Measurements from ENCODE around the gene DLX2.
"Not testable (repeated sequence)": the region's sequence is repeated elsewhere in the genome, so short reads cannot be mapped to it uniquely, and the experiment has no call there.

The DLX2 gene

GRCh38 chr2:172082105-172082943 is 20.4 kb downstream of the DLX2 start:
- DNase-seq, result peak; percentile 1

- DNase-seq, result no peak
Observed at GRCh38 chr2:172081221-172082022, 21.3 kb downstream of the DLX2 start.

GRCh38 chr2:172080641-172081220 is 22.0 kb downstream of the DLX2 start:
- no peak for DNase-seq

- DNase-seq, result no peak
Observed at GRCh38 chr2:172079838-172080640, 22.7 kb downstream of the DLX2 start.

GRCh38 chr2:172079416-172079815 is 23.3 kb downstream of the DLX2 start:
- no peak for DNase-seq

GRCh38 chr2:172074254-172074653 is 28.4 kb downstream of the DLX2 start:
- no peak for DNase-seq

- no peak for DNase-seq
Observed at GRCh38 chr2:172073518-172073917, 29.2 kb downstream of the DLX2 start.

GRCh38 chr2:172072706-172073105 is 30.0 kb downstream of the DLX2 start:
- DNase-seq, result no peak

GRCh38 chr2:172072303-172072702 is 30.4 kb downstream of the DLX2 start:
- DNase-seq, result no peak

- DNase-seq, result no peak
Observed at GRCh38 chr2:172070936-172071335, 31.8 kb downstream of the DLX2 start.

- DNase-seq, result not testable (repeated sequence)
Observed at GRCh38 chr2:172067905-172068304, 34.8 kb downstream of the DLX2 start.

GRCh38 chr2:172066394-172066886 is 36.3 kb downstream of the DLX2 start:
- DNase-seq, result no peak

GRCh38 chr2:172065111-172065510 is 37.6 kb downstream of the DLX2 start:
- DNase-seq, result no peak

GRCh38 chr2:172063446-172063845 is 39.3 kb downstream of the DLX2 start:
- DNase-seq, result no peak

- DNase-seq, result no peak
Observed at GRCh38 chr2:172062402-172063004, 40.2 kb downstream of the DLX2 start.

- DNase-seq, result not testable (repeated sequence)
Observed at GRCh38 chr2:172060118-172060517, 42.6 kb downstream of the DLX2 start.

- no peak for DNase-seq
Observed at GRCh38 chr2:172058660-172059059, 44.0 kb downstream of the DLX2 start.

GRCh38 chr2:172056293-172056692 is 46.4 kb downstream of the DLX2 start:
- DNase-seq, result no peak

- DNase-seq, result no peak
Observed at GRCh38 chr2:172053486-172053885, 49.2 kb downstream of the DLX2 start.

- DNase-seq, result no peak
Observed at GRCh38 chr2:172052000-172052983, 50.4 kb downstream of the DLX2 start.
